Endothelial cell of umbilical vein (primary cell): ENCODE results near the gene RNLS. TPM values are rescaled to one million over a fixed set of nuclear protein-coding genes. Genes with fewer than 3 reads are reported as not detected.
A peak's percentile ranks its signal among the peaks of the same experiment; 100 is the strongest.

Experiments used
- BruUV-seq: library from RNA; stranded (reverse); fragments of 400-500 nt; replicated peaks from 2 replicates; lab custom pipeline; 2021; lab: Mats Ljungman, UMichigan
- CTCF ChIA-PET: fragments of 300-600, 350-600 bp; sonication (Branson Sonifier 250); formaldehyde crosslinking; loops from one replicate; lab custom pipeline; 2021; ENCODE audit warnings: antibody characterized with exemption, inconsistent platforms; lab: Charles Lee
- POLR2A ChIA-PET: fragments of 300-600, 350-600 bp; sonication (Branson Sonifier 250); formaldehyde crosslinking; loops from one replicate; lab custom pipeline; 2021; ENCODE audit warnings: antibody characterized with exemption, inconsistent platforms; lab: Charles Lee
- DNase-seq: peaks from one replicate; pipeline ENCODE4 v3.0.0-alpha.2; 2011; ENCODE audit warnings: low read depth, low spot score
- FAIRE-seq: peaks from 2 replicates; lab custom pipeline; 2011; peaks lifted over from hg19 to GRCh38; lab: Jason Lieb, UNC
- H2AFZ ChIP-seq: 2 replicates; pipeline ENCODE4 v1.6.0; 2012; ENCODE audit warnings: low read depth, low read length, control low read depth, inconsistent platforms
- H3K27ac ChIP-seq: 2 replicates; pipeline ENCODE4 v1.5.1; 2011; ENCODE audit warnings: low read depth, mild to moderate bottlenecking, control low read depth, low read length, moderate library complexity; ENCODE audit not compliant: insufficient read depth
- H3K27me3 ChIP-seq, 2 experiments: 2 replicates each; pipeline versions ENCODE4 v1.6.0 to v1.6.1; 2011; ENCODE audit warnings: low read length in 2 of 2, mixed read lengths in 1 of 2; ENCODE audit not compliant: control insufficient read depth in 2 of 2, insufficient read depth in 2 of 2
- H3K36me3 ChIP-seq, 2 experiments: 2 replicates in 1 of 2; 3 replicates in 1 of 2; pipeline ENCODE4 v1.5.1; 2011; ENCODE audit warnings: low read length in 2 of 2, mild to moderate bottlenecking in 1 of 2, moderate library complexity in 1 of 2; ENCODE audit not compliant: control insufficient read depth in 2 of 2, insufficient read depth in 2 of 2; ENCODE audit errors: extremely low read depth in 1 of 2
- H3K4me1 ChIP-seq: 3 replicates; pipeline ENCODE4 v1.5.1; 2011; ENCODE audit warnings: mild to moderate bottlenecking, low read length; ENCODE audit not compliant: control insufficient read depth, insufficient read depth; ENCODE audit errors: extremely low read depth
- H3K4me2 ChIP-seq: 2 replicates; pipeline ENCODE4 v1.6.1; 2011; ENCODE audit warnings: low read length, control low read depth, mixed read lengths; ENCODE audit not compliant: insufficient read depth
- H3K4me3 ChIP-seq, 3 experiments: fragments of 200-600 bp in 1 of 3; sonication (generic), shearing (Covaris generic) in 1 of 3; replicated peaks in 1 of 3; 2 replicates each; pipeline ENCODE4 v1.5.1; 2011 to 2016; ENCODE audit warnings: control low read depth in 3 of 3, low read length in 3 of 3, mild to moderate bottlenecking in 2 of 3, inconsistent platforms in 1 of 3, low read depth in 1 of 3, moderate library complexity in 1 of 3; ENCODE audit not compliant: insufficient read depth in 1 of 3
- H3K79me2 ChIP-seq: 2 replicates; pipeline ENCODE4 v1.6.0; 2012; ENCODE audit warnings: low read length, inconsistent platforms; ENCODE audit not compliant: control insufficient read depth, insufficient read depth
- H3K9ac ChIP-seq: replicated peaks from 2 replicates; pipeline ENCODE3; 2011; ENCODE audit warnings: low read length, control low read depth; ENCODE audit not compliant: insufficient read depth; ENCODE audit errors: extremely low read depth
- H3K9me1 ChIP-seq: replicated peaks from 3 replicates; pipeline ENCODE4 v1.6.0; 2011; ENCODE audit warnings: mild to moderate bottlenecking, low read length; ENCODE audit not compliant: control insufficient read depth, insufficient read depth; ENCODE audit errors: extremely low read depth
- H3K9me3 ChIP-seq: replicated peaks from 2 replicates; pipeline ENCODE4 v1.5.1; 2012; ENCODE audit warnings: low read length, inconsistent platforms; ENCODE audit not compliant: control insufficient read depth, insufficient read depth
- H4K20me1 ChIP-seq: replicated peaks from 2 replicates; pipeline ENCODE3; 2011; ENCODE audit warnings: mild to moderate bottlenecking, low read length; ENCODE audit not compliant: control insufficient read depth, insufficient read depth; ENCODE audit errors: extremely low read depth
- EZH2 ChIP-seq: IDR thresholded peaks from 2 replicates; pipeline ENCODE4 v1.6.1; 2012; ENCODE audit warnings: borderline replicate concordance, low read depth, mild to moderate bottlenecking, moderate library complexity, low read length, inconsistent platforms; ENCODE audit not compliant: severe bottlenecking
- GATA2 ChIP-seq: IDR thresholded peaks from 2 replicates; pipeline ENCODE4 v1.7.0; 2011; ENCODE audit warnings: low read depth, mild to moderate bottlenecking, moderate library complexity, mixed read lengths, low read length; ENCODE audit not compliant: insufficient read length, insufficient read depth
- MYC ChIP-seq: IDR thresholded peaks from one replicate; pipeline ENCODE4 v1.6.1; 2011; ENCODE audit warnings: mild to moderate bottlenecking, low read depth, low read length
- POLR2A ChIP-seq: IDR thresholded peaks from 2 replicates; pipeline ENCODE4 v1.6.1; 2012; ENCODE audit warnings: low read depth, mild to moderate bottlenecking, control low read depth, low read length
- POLR2AphosphoS5 ChIP-seq: IDR thresholded peaks from 2 replicates; pipeline ENCODE4 v1.6.1; 2012; ENCODE audit warnings: low read depth, mild to moderate bottlenecking, control low read depth, low read length, moderate library complexity; ENCODE audit not compliant: insufficient read depth
- dilution Hi-C: fragments of 300-500 bp; cut with MboI; formaldehyde crosslinking; loops from one replicate; pipeline ENCODE4 v1.15.0; 2019; ENCODE audit warnings: low sequenced_read_pairs; ENCODE audit not compliant: extremely low pct_ligation_motif_present
- intact Hi-C: fragments of 100-400 bp; cut with micrococcal nuclease; formaldehyde crosslinking; loops from one replicate; pipeline ENCODE4 v1.10.0; 2022
- polyA plus RNA-seq, 4 experiments: library from polyadenylated mRNA; depleted of rRNA in 3 of 4; stranded (reverse) in 3 of 4; unstranded in 1 of 4; fragments of >200 nt; gene quantifications; 2 replicates each; pipeline versions ENCODE4 v1.2.1 to v1.2.3, GENCODE V29; 2011 to 2012; ENCODE audit warnings: missing spikeins in 1 of 4
- total RNA-seq: library from RNA; stranded (reverse); gene quantifications from 2 replicates; pipeline ENCODE4 v1.2.3, GENCODE V29; 2021
- TF ChIP-seq, protein P1 (sequence below): IDR thresholded peaks from 2 replicates; pipeline ENCODE4 v1.6.1; 2011; ENCODE audit not compliant: insufficient read depth, insufficient read length

The RNLS gene
- total and polyA plus RNA-seq, 2 donors (not counting 3 experiments of a cell fraction or from before 2014, with no cell fraction given): 2.5 to 4.6 TPM

- DNase-seq: no peak
- H3K9ac ChIP-seq: no peak overlapping the region
- CTCF ChIA-PET: interaction anchor here (0.5 kb wide), 1 partner anchor 39 kb away, joined by 4 read pairs; no protein-coding TSS in a partner anchor
- no peaks in the 10 kb centered on the region for H4K20me1 ChIP-seq
- H3K79me2 ChIP-seq: no peaks in the 10 kb centered on the region
- POLR2A ChIA-PET: no interaction called here
- TF ChIP-seq, protein P1, sequence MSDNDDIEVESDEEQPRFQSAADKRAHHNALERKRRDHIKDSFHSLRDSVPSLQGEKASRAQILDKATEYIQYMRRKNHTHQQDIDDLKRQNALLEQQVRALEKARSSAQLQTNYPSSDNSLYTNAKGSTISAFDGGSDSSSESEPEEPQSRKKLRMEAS: no peak
- TF ChIP-seq EZH2: no peak
- TF ChIP-seq POLR2A: no peak
- TF ChIP-seq MYC: no peak
- no peak for TF ChIP-seq GATA2
- TF ChIP-seq POLR2AphosphoS5: no peak
- H3K4me3 ChIP-seq: no peak overlapping the region
- no peaks in the 10 kb centered on the region for H3K36me3 ChIP-seq
- no peaks in the 10 kb centered on the region for H3K9me1 ChIP-seq
- BruUV-seq: no TSS peak
- peak overlapping the region; percentile 14 for H2AFZ ChIP-seq
- no peak for FAIRE-seq
- dilution Hi-C loops: no loop called here
- no peak overlapping the region for H3K4me2 ChIP-seq
- H3K27ac ChIP-seq: no peak overlapping the region
- peaks cover 5% of the 10 kb centered on the region for H3K4me1 ChIP-seq
- H3K9me3 ChIP-seq: no peaks in the 10 kb centered on the region
- peaks cover 0 to 2% of the 10 kb centered on the region in 2 experiments for H3K27me3 ChIP-seq
- intact Hi-C loops: no loop called here
Observed at GRCh38 chr10:88271761-88272543, 311.2 kb downstream of the RNLS start.
